ENCODE results near the gene PML. TPM values are rescaled to one million over a fixed set of nuclear protein-coding genes. Genes with fewer than 3 reads are reported as not detected.

The PML gene
- total RNA-seq, 2 donors from 2014 or later: 26.5 to 28.9 TPM

- 7% methylated on average over 9 to 18 of the region's 18 CpGs for WGBS, 2 experiments (ENCODE audit: insufficient coverage in 1 of 2, insufficient read length in 1 of 2)
- peak; percentile 61 for DNase-seq
Observed at GRCh38 chr15:73994912-73995622, 551 bp downstream of the PML start.

DNA sequence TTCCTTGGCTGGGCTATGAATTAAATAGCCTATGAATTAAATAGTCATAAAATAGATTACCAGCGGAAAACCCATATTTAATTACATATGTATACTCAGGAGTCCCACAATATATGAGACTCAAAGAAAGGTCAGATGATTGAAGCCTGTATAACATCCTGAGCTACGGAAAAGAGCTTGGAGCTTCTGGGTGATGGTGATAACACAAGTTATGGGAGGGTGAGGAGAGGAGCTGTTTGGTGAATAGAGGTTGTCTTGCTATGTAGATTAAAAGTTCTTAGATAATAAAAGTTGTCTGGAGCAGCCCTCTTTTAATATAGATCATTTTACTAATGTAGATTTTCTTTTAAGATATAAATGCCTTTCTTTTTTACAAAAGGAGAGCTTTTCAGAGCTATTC is 1.8 kb downstream of the PML start:
- Histone ChIP-seq H3K4me3 (ENCODE audit: low read length) (no peak overlapping the region), H3K27ac (ENCODE audit: low read depth, low read length) (no peak overlapping the region), H3K36me3 (ENCODE audit: control insufficient read depth, insufficient read depth, low read length) (peaks cover 13% of the 10 kb centered on the region), H3K9ac (ENCODE audit: extremely low read depth, low read length, poor library complexity, severe bottlenecking) (no peak overlapping the region), H3K9me3 (ENCODE audit: control insufficient read depth, low read length) (no peaks in the 10 kb centered on the region), H3K27me3 (ENCODE audit: control insufficient read depth, insufficient read depth, low read length, poor library complexity, severe bottlenecking) (no peaks in the 10 kb centered on the region), H3K4me1 (ENCODE audit: control insufficient read depth, insufficient read depth, low read length) (no peaks in the 10 kb centered on the region)
- H3K4me3 Mint-ChIP-seq: no peak overlapping the region
- peaks cover 7% of the 10 kb centered on the region for H3K27me3 Mint-ChIP-seq (ENCODE audit: insufficient read depth)
- H3K36me3 Mint-ChIP-seq (ENCODE audit: low read depth): peaks cover 12% of the 10 kb centered on the region
- H3K27ac Mint-ChIP-seq: no peak overlapping the region
- H3K9me3 Mint-ChIP-seq: no peaks in the 10 kb centered on the region
- no peak for TF ChIP-seq CTCF (conservative IDR thresholded peaks at IDR 0.05)
- no peak for DNase-seq
- WGBS, 2 experiments (ENCODE audit: insufficient coverage in 1 of 2, insufficient read length in 1 of 2): 91 to 100% methylated on average over 1 of the region's 2 CpGs
- H3K4me1 Mint-ChIP-seq: peaks cover 9% of the 10 kb centered on the region

More at GRCh38 chr15:73994912-73995622, 551 bp downstream of the PML start:
- no peaks in the 10 kb centered on the region for H3K9me3 ChIP-seq (ENCODE audit: control insufficient read depth, low read length)
- TF ChIP-seq CTCF (conservative IDR thresholded peaks at IDR 0.05): no peak
- peaks cover 13% of the 10 kb centered on the region for H3K36me3 ChIP-seq (ENCODE audit: control insufficient read depth, insufficient read depth, low read length)
- Mint-ChIP-seq H3K9me3 (no peaks in the 10 kb centered on the region), H3K27ac (peak overlapping the region; percentile 91), H3K36me3 (ENCODE audit: low read depth) (peaks cover 12% of the 10 kb centered on the region), H3K4me3 (peak overlapping the region; percentile 87), H3K4me1 (peaks cover 9% of the 10 kb centered on the region), H3K27me3 (ENCODE audit: insufficient read depth) (peaks cover 7% of the 10 kb centered on the region)
- H3K4me1 ChIP-seq (ENCODE audit: control insufficient read depth, insufficient read depth, low read length): no peaks in the 10 kb centered on the region
- H3K27me3 ChIP-seq (ENCODE audit: control insufficient read depth, insufficient read depth, low read length, poor library complexity, severe bottlenecking): no peaks in the 10 kb centered on the region
- H3K27ac ChIP-seq (ENCODE audit: low read depth, low read length): peak overlapping the region; percentile 41
- H3K9ac ChIP-seq (ENCODE audit: extremely low read depth, low read length, poor library complexity, severe bottlenecking): peak overlapping the region; percentile 58
- peak overlapping the region; percentile 95 for H3K4me3 ChIP-seq (ENCODE audit: low read length)

- DNase-seq: no peak
- 95 to 97% methylated on average over 5 of the region's 5 CpGs for WGBS, 2 experiments (ENCODE audit: insufficient coverage in 1 of 2, insufficient read length in 1 of 2)
- no peak overlapping the region for H3K9ac ChIP-seq (ENCODE audit: extremely low read depth, low read length, poor library complexity, severe bottlenecking)
- no peaks in the 10 kb centered on the region for H3K9me3 Mint-ChIP-seq
- peaks cover 9% of the 10 kb centered on the region for H3K4me1 Mint-ChIP-seq
- H3K27me3 Mint-ChIP-seq (ENCODE audit: insufficient read depth): peaks cover 7% of the 10 kb centered on the region
- no peaks in the 10 kb centered on the region for H3K27me3 ChIP-seq (ENCODE audit: control insufficient read depth, insufficient read depth, low read length, poor library complexity, severe bottlenecking)
- peaks cover 13% of the 10 kb centered on the region for H3K36me3 Mint-ChIP-seq (ENCODE audit: low read depth)
- no peaks in the 10 kb centered on the region for H3K4me1 ChIP-seq (ENCODE audit: control insufficient read depth, insufficient read depth, low read length)
- H3K4me3 Mint-ChIP-seq: no peak overlapping the region
- TF ChIP-seq CTCF (conservative IDR thresholded peaks at IDR 0.05): no peak
- no peak overlapping the region for H3K27ac ChIP-seq (ENCODE audit: low read depth, low read length)
- no peak overlapping the region for H3K4me3 ChIP-seq (ENCODE audit: low read length)
- H3K36me3 ChIP-seq (ENCODE audit: control insufficient read depth, insufficient read depth, low read length): peaks cover 13% of the 10 kb centered on the region
- H3K9me3 ChIP-seq (ENCODE audit: control insufficient read depth, low read length): no peaks in the 10 kb centered on the region
- H3K27ac Mint-ChIP-seq: no peak overlapping the region
Observed at GRCh38 chr15:73996939-73997338, 2.4 kb downstream of the PML start.
